ENCODE measurements around the gene LEF1. TPM values are rescaled to one million over a fixed set of nuclear protein-coding genes. Genes with fewer than 3 reads are reported as not detected.

Gene LEF1
- total and polyA plus RNA-seq, 2 of the 8 experiments (the other 6 are each of a cell fraction or from before 2014, with no cell fraction given), result 2.6 to 5.2 TPM

DNA sequence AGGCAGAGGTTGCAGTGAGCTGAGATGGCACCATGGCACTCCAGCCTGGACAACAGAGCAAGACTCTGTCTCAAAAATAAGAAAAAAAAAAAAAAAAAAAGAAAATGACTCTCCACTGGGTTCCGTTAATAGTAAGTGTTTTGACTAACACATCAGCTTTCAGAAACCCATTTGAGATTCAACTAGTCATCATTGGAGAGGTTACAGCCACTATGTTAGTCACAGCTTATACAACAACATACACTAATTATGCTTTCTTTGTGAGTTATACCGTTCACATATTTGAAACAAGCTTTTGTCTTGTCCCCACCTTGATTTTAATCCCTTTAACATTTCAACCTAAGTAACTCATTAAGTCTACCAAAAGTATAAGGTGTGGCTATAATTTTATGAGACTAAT is 130.8 kb downstream of the LEF1 start:
- Histone ChIP-seq H3K4ac (replicated peaks; ENCODE audit: insufficient read length, low read depth, low read length) (no peak overlapping the region), H2BK20ac (ENCODE audit: low read length) (no peak overlapping the region), H4K8ac (ENCODE audit: extremely low read depth, insufficient read depth, low read length) (no peak overlapping the region), H3K23me2 (ENCODE audit: low read depth, low read length) (no peaks in the 10 kb centered on the region), H3K18ac (ENCODE audit: extremely low read depth, low read length) (no peak overlapping the region), H3K56ac (replicated peaks; ENCODE audit: insufficient read length, low read depth, low read length) (no peak overlapping the region), H3K14ac (ENCODE audit: insufficient read length) (no peak overlapping the region), H3K79me2 (ENCODE audit: control insufficient read depth in 1 of 2, insufficient read depth in 2 of 2, low read length in 2 of 2) (no peaks in the 10 kb centered on the region), H3K9me3 (ENCODE audit: insufficient read depth in 2 of 2, low read depth in 1 of 2, low read length in 1 of 2) (no peaks in the 10 kb centered on the region), H3K27me3 (replicated peaks in 1 of 4; ENCODE audit: control insufficient read depth in 3 of 4, extremely low read depth in 1 of 4, insufficient read depth in 3 of 4, low read length in 3 of 4) (no peaks in the 10 kb centered on the region), H3K23ac (ENCODE audit: insufficient read length) (no peak overlapping the region), H4K91ac (replicated peaks; ENCODE audit: insufficient read length, low read length) (no peak overlapping the region), H2AFZ (ENCODE audit: low read length) (no peak overlapping the region), H2BK120ac (replicated peaks; ENCODE audit: low read depth, low read length) (no peak overlapping the region), H2BK5ac (ENCODE audit: low read depth, low read length) (no peak overlapping the region), H2AK5ac (ENCODE audit: low read depth, low read length) (no peak overlapping the region), H3K4me1 (replicated peaks in 1 of 4; ENCODE audit: control insufficient read depth in 3 of 4, insufficient read depth in 4 of 4, low read length in 3 of 4) (no peaks in the 10 kb centered on the region), H3K4me3 (ENCODE audit: extremely low read depth in 1 of 4, insufficient read depth in 2 of 4, low read depth in 3 of 4, low read length in 4 of 4) (no peak overlapping the region), H2BK12ac (ENCODE audit: low read depth, low read length) (no peak overlapping the region), H2BK15ac (ENCODE audit: low read length) (no peak overlapping the region), H4K20me1 (replicated peaks in 1 of 2; ENCODE audit: control insufficient read depth in 1 of 2, insufficient read depth in 2 of 2, low read length in 2 of 2) (no peaks in the 10 kb centered on the region), H3K4me2 (ENCODE audit: insufficient read depth in 1 of 2, low read depth in 2 of 2, low read length in 2 of 2) (no peak overlapping the region), H3K9ac (replicated peaks in 1 of 4; ENCODE audit: extremely low read depth in 1 of 4, low read depth in 3 of 4, low read length in 3 of 4) (no peak overlapping the region), H3K79me1 (ENCODE audit: low read depth, low read length) (no peaks in the 10 kb centered on the region), H4K5ac (ENCODE audit: insufficient read length, low read depth, low read length) (no peak overlapping the region), H3K27ac (ENCODE audit: low read depth, low read length) (no peak overlapping the region), H3K36me3 (ENCODE audit: control insufficient read depth in 2 of 4, insufficient read depth in 4 of 4, low read length in 3 of 4) (peaks cover 3 to 14% (median 8%) of the 10 kb centered on the region in 4 experiments; a peak in 5 of 8 replicates)
- CTCF ChIA-PET (ENCODE audit: partially characterized antibody), result no interaction called here
- FAIRE-seq (no peak), DNase-seq (ENCODE audit: low read depth in 1 of 2, low spot score in 2 of 2) (no peak)
- POLR2A ChIA-PET (ENCODE audit: partially characterized antibody), result no interaction called here
- no peak for TF ChIP-seq JUND (IDR thresholded peaks at IDR 0.05; ENCODE audit: low read length)
- TF ChIP-seq, protein P1, sequence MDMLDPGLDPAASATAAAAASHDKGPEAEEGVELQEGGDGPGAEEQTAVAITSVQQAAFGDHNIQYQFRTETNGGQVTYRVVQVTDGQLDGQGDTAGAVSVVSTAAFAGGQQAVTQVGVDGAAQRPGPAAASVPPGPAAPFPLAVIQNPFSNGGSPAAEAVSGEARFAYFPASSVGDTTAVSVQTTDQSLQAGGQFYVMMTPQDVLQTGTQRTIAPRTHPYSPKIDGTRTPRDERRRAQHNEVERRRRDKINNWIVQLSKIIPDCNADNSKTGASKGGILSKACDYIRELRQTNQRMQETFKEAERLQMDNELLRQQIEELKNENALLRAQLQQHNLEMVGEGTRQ (IDR thresholded peaks at IDR 0.05; ENCODE audit: low read length), result no peak
- no peak for TF ChIP-seq CHD2 (IDR thresholded peaks at IDR 0.05; ENCODE audit: low read length)
- WGBS, 2 experiments (ENCODE audit: extremely low coverage in 1 of 2, insufficient coverage in 1 of 2, insufficient read length in 1 of 2, insufficient replicate concordance in 2 of 2, low coverage in 1 of 2, low lambda C conversion rate in 2 of 2, missing lambda C conversion rate in 1 of 2), result 82% methylated on average over 2 of the region's 2 CpGs; no CpG with 5 or more reads in 1 of the 2 experiments

Measured in H1 (cell line).